ENCODE measurements around the gene TXNL1. TPM values are rescaled to one million over a fixed set of nuclear protein-coding genes. Genes with fewer than 3 reads are reported as not detected.

The TXNL1 gene
- total RNA-seq, 1 experiment from 2014 or later = 90.4 TPM

GRCh38 chr18:56647071-56647470 is 8.7 kb upstream of the TXNL1 start:
- H3K23ac ChIP-seq (ENCODE audit: insufficient read length, low read depth, low read length) = no peak overlapping the region
- H3K18ac ChIP-seq (ENCODE audit: insufficient read length, low read depth, low read length) = no peak overlapping the region
- DNase-seq = no peak
- H4K8ac ChIP-seq (replicated peaks; ENCODE audit: insufficient read length, low read depth, low read length) = no peak overlapping the region
- no peak overlapping the region for H2AK5ac ChIP-seq (ENCODE audit: insufficient read length, low read length)
- no peaks in the 10 kb centered on the region for H4K20me1 ChIP-seq (ENCODE audit: control insufficient read depth, insufficient read depth, insufficient read length)
- TF ChIP-seq CTCF (conservative IDR thresholded peaks at IDR 0.05) = no peak
- no peak overlapping the region for H3K14ac ChIP-seq (ENCODE audit: insufficient read depth, low read length)
- H3K9ac ChIP-seq (ENCODE audit: extremely low read depth, insufficient read length, low read length) = no peak overlapping the region
- no peak overlapping the region for H4K5ac ChIP-seq (ENCODE audit: insufficient read length, low read depth, low read length)
- Mint-ChIP-seq H3K9me3 (no peaks in the 10 kb centered on the region), H3K27ac (no peak overlapping the region), H3K27me3 (ENCODE audit: low read depth) (no peaks in the 10 kb centered on the region; the same call in 1 of the 2 replicates), H3K4me3 (no peak overlapping the region), H3K36me3 (ENCODE audit: insufficient read depth in 1 of 3, low read depth in 3 of 3) (no peaks in the 10 kb centered on the region), H3K4me1 (peaks cover 9 to 10% of the 10 kb centered on the region in 2 experiments)
- H3K79me2 ChIP-seq (ENCODE audit: insufficient read depth, low read length) = 0 out of 2 replicates have a peak, but pooled peaks cover 3% of the 10 kb centered on the region
- H2BK5ac ChIP-seq (ENCODE audit: insufficient read length, low read length) = no peak overlapping the region
- no peaks in the 10 kb centered on the region; the same call in 1 of the 2 replicates for H3K4me1 ChIP-seq (ENCODE audit: insufficient read depth, low read length)
- H3K56ac ChIP-seq (ENCODE audit: insufficient read length, low read depth, low read length) = no peak overlapping the region
- no peak overlapping the region for H3K4me2 ChIP-seq (ENCODE audit: insufficient read depth, insufficient read length, low read length)
- no peak overlapping the region for H3K4ac ChIP-seq (ENCODE audit: low read depth, low read length)
- no peaks in the 10 kb centered on the region for H3K9me3 ChIP-seq (ENCODE audit: control insufficient read depth, low read depth, low read length)
- H2BK120ac ChIP-seq (ENCODE audit: low read depth, low read length, poor library complexity, severe bottlenecking) = no peak overlapping the region
- H4K91ac ChIP-seq (ENCODE audit: insufficient read length, low read depth, low read length) = no peak overlapping the region
- H3K27me3 ChIP-seq (ENCODE audit: insufficient read depth, low read length) = no peaks in the 10 kb centered on the region
- peaks cover 6% of the 10 kb centered on the region for H3K23me2 ChIP-seq (ENCODE audit: insufficient read length, low read depth, low read length, poor library complexity, severe bottlenecking)
- H3K79me1 ChIP-seq (ENCODE audit: insufficient read depth, low read depth, low read length, poor library complexity, severe bottlenecking) = peaks cover 2% of the 10 kb centered on the region
- H3K27ac ChIP-seq (ENCODE audit: insufficient read length, low read depth, low read length) = no peak overlapping the region
- H3T11ph ChIP-seq (ENCODE audit: low read length) = no peak overlapping the region
- no peak overlapping the region for H2BK15ac ChIP-seq (ENCODE audit: low read depth, low read length)
- H2AFZ ChIP-seq (ENCODE audit: low read length) = no peak overlapping the region
- H2BK20ac ChIP-seq (ENCODE audit: low read depth, low read length, poor library complexity, severe bottlenecking) = no peak overlapping the region
- H2BK12ac ChIP-seq (ENCODE audit: insufficient read length, low read depth, low read length) = no peak overlapping the region
